Psoas muscle (tissue), 8 donors: ENCODE data around the gene DNAJC30. TPM values are rescaled to one million over a fixed set of nuclear protein-coding genes. Genes with fewer than 3 reads are reported as not detected.

Experiments used
- ATAC-seq, 4 donors: fragments of 200-7000 bp; cut with Tn5 transposase; one replicate each; pipeline ENCODE4 v1.9.1; 2020; ENCODE audit warnings: moderate library complexity in 3 of 4, mild to moderate bottlenecking in 2 of 4
- DNase-seq, 2 donors: peaks; one replicate each; pipeline ENCODE4 v3.0.0-alpha.2; 2020
- H3K27ac ChIP-seq: fragments of 200-600 bp; one replicate; pipeline ENCODE4 v1.8.0; 2022
- H3K27me3 ChIP-seq, 3 donors: fragments of 200-600 bp in 1 of 3; one replicate each; pipeline versions ENCODE4 v1.6.1 to v1.8.0; 2013 to 2022; ENCODE audit warnings: low read length in 2 of 3, mild to moderate bottlenecking in 2 of 3, moderate library complexity in 1 of 3; ENCODE audit not compliant: insufficient read depth in 3 of 3
- H3K36me3 ChIP-seq, 2 donors: fragments of 200-600 bp in 1 of 2; one replicate each; pipeline versions ENCODE4 v1.6.1 to v1.8.0; 2013 to 2022; ENCODE audit warnings: low read depth in 1 of 2, mild to moderate bottlenecking in 1 of 2, moderate library complexity in 1 of 2; ENCODE audit not compliant: insufficient read depth in 1 of 2
- H3K4me1 ChIP-seq: fragments of 200-600 bp; one replicate; pipeline ENCODE4 v1.8.0; 2022
- H3K4me3 ChIP-seq: fragments of 200-600 bp; one replicate; pipeline ENCODE4 v1.8.0; 2022; ENCODE audit warnings: mild to moderate bottlenecking
- H3K9me3 ChIP-seq: fragments of 200-600 bp; one replicate; pipeline ENCODE4 v1.8.0; 2022
- WGBS, 3 donors: extraction: QIAGEN DNeasy Blood & Tissue Kit; methylation state at CpG; one replicate each; pipeline versions ENCODE4 v1.1.6 to v1.1.7; 2013; 5-methylcytosine and 5-hydroxymethylcytosine counted together
- intact Hi-C, 2 donors: fragments of 100-400 bp; cut with DNase I; formaldehyde crosslinking; loops; one replicate each; pipeline versions ENCODE4 v1.11.0 to v1.14.2; 2022
- polyA plus RNA-seq, 3 donors: library from polyadenylated mRNA; stranded (reverse); fragments of 200-250 nt; gene quantifications; one replicate each; pipeline ENCODE4 v1.2.3, GENCODE V29; 2013
- total RNA-seq, 4 donors: library from RNA; stranded (reverse); fragmentation: NEBNext Ultra II Directional in 2 of 4; extraction: Animal tissue kit (Norgen Biotek cat#: 25700) in 2 of 4; gene quantifications; one replicate each; pipeline versions ENCODE4 v1.2.1 to v1.2.4, GENCODE V29; 2021 to 2023
- TF ChIP-seq, protein P1 (sequence below): fragments of 200-600 bp; IDR thresholded peaks from one replicate; pipeline ENCODE4 v1.8.0; 2022; ENCODE audit warnings: antibody characterized with exemption
- donor health status: healthy with polysubstance abuse.
- donor health status: DM: no; HTN: no; CAD: no; lungs with moderate emphysema.
- donor health status: Bipolar disorder and iron deficiency.
- donor health status: healthy.
- donor health status: DM: yes; HTN: yes; CAD: no.
- donor health status: DM: no; HTN: no; CAD: no.
- donor health status: DM: no; HTN: no; CAD: no.
- donor health status: DM: yes; HTN: yes; CAD: no.

The DNAJC30 gene
- total and polyA plus RNA-seq, 7 donors = 4.3 to 13.9 (median 8.9) TPM

DNA sequence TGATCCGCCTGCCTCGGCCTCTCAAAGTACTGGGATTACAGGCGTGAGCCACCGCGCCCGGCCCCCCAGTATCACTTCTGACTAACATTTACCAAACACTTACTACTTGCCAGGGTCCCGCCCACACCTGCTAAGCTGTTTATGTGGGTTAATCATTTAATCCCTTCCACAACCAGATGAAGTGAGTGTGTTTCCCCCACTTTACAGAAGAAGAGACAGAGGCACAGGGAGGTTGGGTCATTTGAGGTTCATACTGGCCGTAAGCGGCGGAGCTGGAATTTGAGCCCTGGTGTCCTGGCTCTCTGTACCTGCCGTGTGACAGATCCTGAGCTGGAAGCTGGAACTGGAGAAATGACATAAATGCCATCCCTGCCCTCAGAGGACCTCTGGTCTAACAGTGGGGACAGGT lies 30.7 kb downstream of the DNAJC30 start:
- Histone ChIP-seq H3K9me3 (no peaks in the 10 kb centered on the region), H3K4me3 (no peak overlapping the region), H3K36me3 (no peaks in the 10 kb centered on the region), H3K4me1 (no peaks in the 10 kb centered on the region), H3K27ac (no peak overlapping the region), H3K27me3 (peaks cover 0 to 18% (median 11%) of the 10 kb centered on the region in 3 donors)
- no peak for DNase-seq
- 59 to 72% (median 69%) methylated on average over 10 to 11 of the region's 11 CpGs for WGBS, 3 donors
- TF ChIP-seq, protein P1, sequence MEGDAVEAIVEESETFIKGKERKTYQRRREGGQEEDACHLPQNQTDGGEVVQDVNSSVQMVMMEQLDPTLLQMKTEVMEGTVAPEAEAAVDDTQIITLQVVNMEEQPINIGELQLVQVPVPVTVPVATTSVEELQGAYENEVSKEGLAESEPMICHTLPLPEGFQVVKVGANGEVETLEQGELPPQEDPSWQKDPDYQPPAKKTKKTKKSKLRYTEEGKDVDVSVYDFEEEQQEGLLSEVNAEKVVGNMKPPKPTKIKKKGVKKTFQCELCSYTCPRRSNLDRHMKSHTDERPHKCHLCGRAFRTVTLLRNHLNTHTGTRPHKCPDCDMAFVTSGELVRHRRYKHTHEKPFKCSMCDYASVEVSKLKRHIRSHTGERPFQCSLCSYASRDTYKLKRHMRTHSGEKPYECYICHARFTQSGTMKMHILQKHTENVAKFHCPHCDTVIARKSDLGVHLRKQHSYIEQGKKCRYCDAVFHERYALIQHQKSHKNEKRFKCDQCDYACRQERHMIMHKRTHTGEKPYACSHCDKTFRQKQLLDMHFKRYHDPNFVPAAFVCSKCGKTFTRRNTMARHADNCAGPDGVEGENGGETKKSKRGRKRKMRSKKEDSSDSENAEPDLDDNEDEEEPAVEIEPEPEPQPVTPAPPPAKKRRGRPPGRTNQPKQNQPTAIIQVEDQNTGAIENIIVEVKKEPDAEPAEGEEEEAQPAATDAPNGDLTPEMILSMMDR = no peak
- no peak for ATAC-seq
- intact Hi-C loops = no loop called here

DNA sequence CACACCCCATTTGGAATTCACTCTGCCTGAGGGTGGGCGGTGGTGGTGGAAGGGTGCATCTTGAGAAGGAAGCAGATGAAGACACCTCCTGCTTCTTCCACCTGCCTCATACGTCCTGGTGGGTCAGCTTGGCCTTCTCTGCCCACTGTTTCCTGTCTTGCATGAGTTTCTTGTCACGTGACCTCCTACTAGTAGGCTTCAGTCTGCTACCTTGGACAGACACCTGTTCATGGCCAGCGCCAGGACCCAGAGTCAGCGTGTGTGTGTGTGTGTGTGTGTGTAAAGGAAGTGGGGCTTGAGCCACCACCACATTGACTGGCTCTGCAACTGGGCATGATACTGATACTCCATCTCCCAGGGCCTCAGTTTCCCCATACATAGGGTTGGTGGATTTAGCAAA lies 32.7 kb downstream of the DNAJC30 start:
- no peaks in the 10 kb centered on the region for H3K4me1 ChIP-seq
- no peaks in the 10 kb centered on the region for H3K9me3 ChIP-seq
- no peak overlapping the region for H3K27ac ChIP-seq
- no peak for ATAC-seq
- no peak overlapping the region for H3K4me3 ChIP-seq
- WGBS, 3 donors = 61 to 73% (median 65%) methylated on average over 5 of the region's 5 CpGs
- no peaks in the 10 kb centered on the region for H3K36me3 ChIP-seq
- TF ChIP-seq, protein P1 = no peak
- no peak for DNase-seq
- intact Hi-C loops = no loop called here
- H3K27me3 ChIP-seq = peaks cover 0 to 37% (median 14%) of the 10 kb centered on the region in 3 donors

DNA sequence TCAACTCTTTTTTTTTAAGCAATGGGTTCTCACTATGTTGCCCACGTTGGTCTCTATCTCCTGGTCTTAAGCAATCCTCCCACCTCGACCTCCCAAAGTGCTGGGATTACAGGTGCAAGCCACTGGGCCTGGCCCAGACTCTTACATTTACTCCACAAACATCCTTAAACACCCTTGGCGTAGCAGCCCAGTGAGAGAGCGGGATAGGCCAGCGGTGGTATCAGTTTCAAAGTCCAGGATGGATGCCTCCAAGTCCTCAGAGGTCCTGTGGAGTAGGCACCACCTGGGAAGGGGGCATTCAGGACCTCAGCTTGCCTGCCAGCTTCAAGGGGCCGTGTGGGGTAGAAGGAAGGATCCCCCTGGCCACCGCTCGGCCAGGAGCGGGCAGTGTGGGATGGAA lies 33.7 kb downstream of the DNAJC30 start:
- ATAC-seq = no peak

GRCh38 chr7:73648593-73649332 lies 34.5 kb downstream of the DNAJC30 start:
- H3K4me1 ChIP-seq = no peaks in the 10 kb centered on the region
- H3K27me3 ChIP-seq = peaks cover 0 to 38% (median 16%) of the 10 kb centered on the region in 3 donors
- TF ChIP-seq, protein P1 = no peak
- H3K9me3 ChIP-seq = no peaks in the 10 kb centered on the region
- intact Hi-C loops = no loop called here
- DNase-seq = no peak
- no peak overlapping the region for H3K4me3 ChIP-seq
- WGBS, 3 donors = 25 to 38% (median 38%) methylated on average over 1 of the region's 1 CpG
- no peak for ATAC-seq
- H3K36me3 ChIP-seq = no peaks in the 10 kb centered on the region
- no peak overlapping the region for H3K27ac ChIP-seq

More for the DNA sequence above, 33.7 kb downstream of the DNAJC30 start:
- TF ChIP-seq, protein P1 = no peak
- Histone ChIP-seq H3K36me3 (no peaks in the 10 kb centered on the region), H3K4me3 (no peak overlapping the region), H3K4me1 (no peaks in the 10 kb centered on the region), H3K9me3 (no peaks in the 10 kb centered on the region), H3K27ac (no peak overlapping the region), H3K27me3 (peaks cover 0 to 38% (median 16%) of the 10 kb centered on the region in 3 donors)
- no peak for DNase-seq
- intact Hi-C loops = no loop called here
- 45 to 51% (median 49%) methylated on average over 9 of the region's 9 CpGs for WGBS, 3 donors
